RWPE2 (cell line): ENCODE measurements around the gene TDRD10.

Experiments
- ATAC-seq: fragments of 200-7000 bp; cut with Tn5 transposase; 3 replicates; pipeline ENCODE4 v1.9.1; 2021; ENCODE audit warnings: low read depth
- DNase-seq: peaks from one replicate; pipeline ENCODE4 v3.0.0-alpha.2; 2020; ENCODE audit warnings: low spot score
- H3K27ac ChIP-seq: fragments of 450-650 bp; 2 replicates; pipeline ENCODE4 v1.5.1; 2017; ENCODE audit warnings: mild to moderate bottlenecking; ENCODE audit not compliant: poor library complexity, severe bottlenecking
- H3K27me3 ChIP-seq: fragments of 250-450 bp; sonication (Bioruptor Pico); 2 replicates; pipeline ENCODE4 v1.5.1; 2021; ENCODE audit warnings: mild to moderate bottlenecking, moderate library complexity; ENCODE audit not compliant: insufficient read depth, poor library complexity, severe bottlenecking
- H3K36me3 ChIP-seq: fragments of 250-450 bp; sonication (Bioruptor Pico); 2 replicates; pipeline ENCODE4 v1.5.1; 2020; ENCODE audit warnings: low read depth, mild to moderate bottlenecking, moderate library complexity
- H3K4me1 ChIP-seq: fragments of 250-450 bp; sonication (Bioruptor Pico); 2 replicates; pipeline ENCODE4 v1.5.1; 2021; ENCODE audit warnings: mild to moderate bottlenecking, moderate library complexity; ENCODE audit not compliant: insufficient read depth, poor library complexity, severe bottlenecking
- H3K4me3 ChIP-seq: fragments of 250-450 bp; sonication (Bioruptor Pico); 2 replicates; pipeline ENCODE4 v1.5.1; 2021; ENCODE audit warnings: mild to moderate bottlenecking, moderate library complexity; ENCODE audit not compliant: severe bottlenecking
- H3K9me3 ChIP-seq: fragments of 250-450 bp; sonication (Bioruptor Pico); 2 replicates; pipeline ENCODE4 v1.5.1; 2021; ENCODE audit warnings: mild to moderate bottlenecking, moderate library complexity; ENCODE audit not compliant: severe bottlenecking
- TF ChIP-seq, protein P1 (sequence below): fragments of 450-650 bp; IDR thresholded peaks from one replicate; pipeline ENCODE4 v1.5.1; 2017; ENCODE audit warnings: mild to moderate bottlenecking, moderate library complexity; ENCODE audit not compliant: poor library complexity, severe bottlenecking

Gene TDRD10

DNA sequence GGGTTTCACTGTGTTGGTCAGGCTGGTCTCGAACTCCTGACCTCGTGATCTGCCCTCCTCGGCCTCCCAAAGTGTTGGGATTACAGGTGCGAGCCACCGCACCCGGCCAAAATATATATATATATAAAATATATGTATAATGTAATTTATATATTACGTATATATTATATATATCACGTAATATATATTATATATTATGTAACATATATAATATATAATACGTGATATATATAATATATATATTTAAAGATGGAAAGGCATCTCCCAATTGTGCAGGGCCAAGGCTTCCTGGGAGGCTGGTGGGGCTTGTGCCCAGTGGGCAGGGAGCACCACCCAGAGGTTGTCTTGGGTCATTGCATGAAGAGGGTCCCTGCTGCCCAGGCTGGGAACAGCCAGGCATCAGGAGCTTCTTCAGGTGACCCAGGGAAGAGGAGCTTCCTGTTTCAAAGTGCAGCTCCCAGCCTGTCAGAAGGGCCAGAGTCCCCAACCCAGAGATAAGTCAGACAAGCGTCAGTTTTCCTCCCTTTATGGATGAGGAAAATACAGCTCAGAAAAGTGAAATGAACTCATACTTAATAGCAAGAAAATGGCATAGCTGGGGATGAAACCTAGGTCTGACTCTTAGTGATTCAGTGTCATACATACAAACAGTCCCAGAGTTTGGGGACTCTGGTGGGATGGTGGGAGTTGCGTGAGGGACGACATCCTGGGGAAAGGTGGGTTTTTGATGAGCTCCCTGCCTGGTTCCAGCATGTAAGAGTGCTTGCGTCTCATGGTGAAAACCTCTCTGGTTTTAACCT, 44.4 kb downstream of the TDRD10 start:
- no peak for DNase-seq
- peaks cover 24% of the 10 kb centered on the region for H3K36me3 ChIP-seq
- H3K4me1 ChIP-seq, result no peaks in the 10 kb centered on the region
- H3K27me3 ChIP-seq, result no peaks in the 10 kb centered on the region
- H3K9me3 ChIP-seq, result no peaks in the 10 kb centered on the region
- ATAC-seq, result peak; percentile 80
- H3K27ac ChIP-seq, result no peak overlapping the region
- TF ChIP-seq, protein P1, sequence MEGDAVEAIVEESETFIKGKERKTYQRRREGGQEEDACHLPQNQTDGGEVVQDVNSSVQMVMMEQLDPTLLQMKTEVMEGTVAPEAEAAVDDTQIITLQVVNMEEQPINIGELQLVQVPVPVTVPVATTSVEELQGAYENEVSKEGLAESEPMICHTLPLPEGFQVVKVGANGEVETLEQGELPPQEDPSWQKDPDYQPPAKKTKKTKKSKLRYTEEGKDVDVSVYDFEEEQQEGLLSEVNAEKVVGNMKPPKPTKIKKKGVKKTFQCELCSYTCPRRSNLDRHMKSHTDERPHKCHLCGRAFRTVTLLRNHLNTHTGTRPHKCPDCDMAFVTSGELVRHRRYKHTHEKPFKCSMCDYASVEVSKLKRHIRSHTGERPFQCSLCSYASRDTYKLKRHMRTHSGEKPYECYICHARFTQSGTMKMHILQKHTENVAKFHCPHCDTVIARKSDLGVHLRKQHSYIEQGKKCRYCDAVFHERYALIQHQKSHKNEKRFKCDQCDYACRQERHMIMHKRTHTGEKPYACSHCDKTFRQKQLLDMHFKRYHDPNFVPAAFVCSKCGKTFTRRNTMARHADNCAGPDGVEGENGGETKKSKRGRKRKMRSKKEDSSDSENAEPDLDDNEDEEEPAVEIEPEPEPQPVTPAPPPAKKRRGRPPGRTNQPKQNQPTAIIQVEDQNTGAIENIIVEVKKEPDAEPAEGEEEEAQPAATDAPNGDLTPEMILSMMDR, result peak; percentile 44
- no peak overlapping the region for H3K4me3 ChIP-seq

DNA sequence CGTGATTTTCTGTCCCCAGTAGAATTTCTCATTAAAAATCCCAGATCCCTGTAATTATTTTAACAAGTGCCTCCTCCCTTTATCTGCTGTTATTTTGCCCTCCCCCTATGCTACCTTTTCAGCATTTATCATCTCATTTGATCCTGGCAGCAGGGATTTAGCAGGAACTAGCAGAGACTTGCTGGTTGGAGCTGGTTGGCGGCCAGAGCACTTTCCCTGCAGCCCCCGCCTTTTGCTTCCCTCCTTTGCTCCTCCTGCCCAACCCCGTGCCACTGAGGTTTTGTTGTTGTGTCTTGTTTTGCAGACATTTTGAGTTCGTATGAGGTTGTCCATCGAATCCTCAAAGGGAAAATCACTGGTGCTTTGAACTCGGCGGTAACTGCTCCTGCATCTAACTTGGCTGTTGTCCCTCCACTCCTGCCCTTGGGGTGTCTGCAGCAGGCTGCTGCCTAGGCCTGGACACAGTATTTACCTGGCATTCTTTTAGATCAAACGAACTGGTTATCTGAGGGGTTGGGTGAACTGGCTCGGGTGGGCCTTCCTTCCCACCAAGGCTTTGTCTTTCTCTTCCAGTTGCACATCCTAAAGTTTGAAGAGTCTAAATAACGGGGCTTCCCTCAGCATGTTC, 45.2 kb downstream of the TDRD10 start:
- ATAC-seq (no peak), DNase-seq (no peak)
- Histone ChIP-seq H3K27ac (no peak overlapping the region), H3K27me3 (no peaks in the 10 kb centered on the region), H3K4me1 (no peaks in the 10 kb centered on the region), H3K4me3 (no peak overlapping the region), H3K36me3 (peaks cover 31% of the 10 kb centered on the region), H3K9me3 (no peaks in the 10 kb centered on the region)
- TF ChIP-seq, protein P1, result no peak

DNA sequence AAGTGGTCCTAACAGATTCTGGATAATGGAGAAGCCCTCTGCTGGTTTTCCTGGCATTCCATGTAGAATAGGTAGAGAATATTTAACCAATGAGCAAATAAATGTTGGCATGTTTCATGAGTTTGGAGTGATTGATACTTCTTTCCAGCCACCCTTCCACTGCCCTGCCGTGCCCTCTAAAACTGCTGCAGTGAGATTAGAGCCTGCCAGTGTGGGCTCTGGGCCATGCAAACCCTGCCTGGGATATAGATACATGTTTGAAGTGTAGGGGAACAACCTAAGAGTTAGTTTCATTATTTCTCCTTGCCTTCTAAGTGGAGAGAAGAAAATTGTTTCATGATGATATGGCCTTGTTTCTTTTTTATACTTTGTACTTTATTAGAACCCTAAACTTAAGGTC, 46.0 kb downstream of the TDRD10 start:
- ATAC-seq, result no peak
- Histone ChIP-seq H3K4me3 (no peak overlapping the region), H3K4me1 (no peaks in the 10 kb centered on the region), H3K27ac (no peak overlapping the region), H3K36me3 (peaks cover 39% of the 10 kb centered on the region), H3K9me3 (no peaks in the 10 kb centered on the region), H3K27me3 (no peaks in the 10 kb centered on the region)
- no peak for DNase-seq
- TF ChIP-seq, protein P1, result no peak

DNA sequence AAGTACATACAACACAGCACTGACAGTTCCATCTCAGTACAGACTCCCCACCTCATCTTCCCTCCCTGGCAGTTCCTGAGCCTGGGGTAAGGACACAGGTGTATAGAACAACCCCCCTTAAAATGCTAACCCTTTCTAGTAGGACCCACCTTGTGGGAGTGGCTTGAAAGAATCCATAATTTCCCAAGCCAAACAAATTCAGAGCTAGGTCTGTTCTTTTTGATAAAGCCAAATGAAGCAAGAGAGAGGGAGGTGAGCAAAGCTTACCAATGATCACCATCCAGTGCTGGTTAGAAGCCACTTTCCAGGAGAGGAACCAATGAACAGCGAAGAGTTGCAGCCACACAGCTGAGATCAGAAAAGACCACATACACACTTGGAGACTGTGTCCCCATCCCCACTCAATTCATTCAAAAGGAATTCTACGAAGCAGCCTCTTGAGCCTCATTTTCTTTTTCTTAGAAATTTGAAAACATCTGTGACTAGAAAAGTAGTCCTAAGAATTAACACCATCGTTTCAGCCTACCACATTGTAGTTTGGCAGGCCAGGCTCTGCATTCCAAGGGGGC, 47.3 kb downstream of the TDRD10 start:
- H3K4me3 ChIP-seq, result no peak overlapping the region
- no peaks in the 10 kb centered on the region for H3K4me1 ChIP-seq
- TF ChIP-seq, protein P1, result no peak
- DNase-seq (no peak), ATAC-seq (no peak)
- no peaks in the 10 kb centered on the region for H3K9me3 ChIP-seq
- no peaks in the 10 kb centered on the region for H3K27me3 ChIP-seq
- H3K36me3 ChIP-seq, result peaks cover 52% of the 10 kb centered on the region
- no peak overlapping the region for H3K27ac ChIP-seq
